ENCODE measurements around the gene PTPN2. TPM values are rescaled to one million over a fixed set of nuclear protein-coding genes. Genes with fewer than 3 reads are reported as not detected.

PTPN2 gene
- total RNA-seq, 3 donors from 2014 or later (not counting 1 experiment from before 2014, with no cell fraction given) = 110 to 115 (median 112) TPM

DNA sequence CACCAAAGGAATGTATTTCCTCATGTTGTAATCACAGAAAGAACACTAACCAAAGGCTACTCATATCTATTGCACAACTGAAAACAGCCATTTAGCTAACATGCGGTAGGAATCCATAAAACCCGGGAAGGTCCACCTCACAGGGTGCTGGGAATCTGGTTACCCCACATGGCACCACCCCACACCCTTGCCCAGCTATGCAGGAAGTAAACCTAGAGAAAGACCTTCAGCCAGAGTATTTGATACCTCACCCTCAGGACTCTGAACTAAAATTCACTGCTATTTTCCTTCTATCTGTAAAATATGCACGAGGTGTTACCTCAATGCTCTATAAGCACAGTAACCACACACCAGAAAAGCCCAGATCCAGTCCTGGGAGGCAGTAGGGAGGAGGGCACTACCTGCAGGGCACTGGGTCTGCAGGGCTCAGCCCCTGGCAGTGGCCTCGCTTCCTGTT, 45.8 kb downstream of the PTPN2 start:
- ATAC-seq = peak in 2 of 3 donors; percentile 3 to 14
- Mint-ChIP-seq H3K36me3 (peaks cover 8% of the 10 kb centered on the region), H3K4me1 (peaks cover 63% of the 10 kb centered on the region in 2 donors), H3K4me3 (peak overlapping the region; percentile 92), H3K9me3 (no peaks in the 10 kb centered on the region), H3K27me3 (ENCODE audit: low read depth in 2 of 2) (no peaks in the 10 kb centered on the region), H3K27ac (peak overlapping the region; percentile 92 to 98)
- 15% methylated on average over 3 of the region's 4 CpGs for WGBS (ENCODE audit: insufficient coverage)
- Histone ChIP-seq H3K27ac (ENCODE audit: low read length) (peak overlapping the region; percentile 73), H3K9me3 (ENCODE audit: control insufficient read depth, insufficient read depth, low read length) (no peaks in the 10 kb centered on the region), H3K4me3 (ENCODE audit: low read length) (peak overlapping the region; percentile 1), H3K27me3 (ENCODE audit: control insufficient read depth, insufficient read depth, low read length) (no peaks in the 10 kb centered on the region), H3K36me3 (ENCODE audit: control insufficient read depth, insufficient read depth, low read length) (peaks cover 14% of the 10 kb centered on the region), H3K4me1 (ENCODE audit: control insufficient read depth, insufficient read depth, low read length) (peaks cover 31% of the 10 kb centered on the region)
- TF ChIP-seq, protein P1, sequence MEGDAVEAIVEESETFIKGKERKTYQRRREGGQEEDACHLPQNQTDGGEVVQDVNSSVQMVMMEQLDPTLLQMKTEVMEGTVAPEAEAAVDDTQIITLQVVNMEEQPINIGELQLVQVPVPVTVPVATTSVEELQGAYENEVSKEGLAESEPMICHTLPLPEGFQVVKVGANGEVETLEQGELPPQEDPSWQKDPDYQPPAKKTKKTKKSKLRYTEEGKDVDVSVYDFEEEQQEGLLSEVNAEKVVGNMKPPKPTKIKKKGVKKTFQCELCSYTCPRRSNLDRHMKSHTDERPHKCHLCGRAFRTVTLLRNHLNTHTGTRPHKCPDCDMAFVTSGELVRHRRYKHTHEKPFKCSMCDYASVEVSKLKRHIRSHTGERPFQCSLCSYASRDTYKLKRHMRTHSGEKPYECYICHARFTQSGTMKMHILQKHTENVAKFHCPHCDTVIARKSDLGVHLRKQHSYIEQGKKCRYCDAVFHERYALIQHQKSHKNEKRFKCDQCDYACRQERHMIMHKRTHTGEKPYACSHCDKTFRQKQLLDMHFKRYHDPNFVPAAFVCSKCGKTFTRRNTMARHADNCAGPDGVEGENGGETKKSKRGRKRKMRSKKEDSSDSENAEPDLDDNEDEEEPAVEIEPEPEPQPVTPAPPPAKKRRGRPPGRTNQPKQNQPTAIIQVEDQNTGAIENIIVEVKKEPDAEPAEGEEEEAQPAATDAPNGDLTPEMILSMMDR (IDR thresholded peaks at IDR 0.05) = no peak
- DNase-seq = peak; percentile 32 to 35
- intact Hi-C loops (cut with micrococcal nuclease) = loop anchor here (2.0 kb wide), 1 partner anchor 17 kb away; no protein-coding TSS in a partner anchor

DNA sequence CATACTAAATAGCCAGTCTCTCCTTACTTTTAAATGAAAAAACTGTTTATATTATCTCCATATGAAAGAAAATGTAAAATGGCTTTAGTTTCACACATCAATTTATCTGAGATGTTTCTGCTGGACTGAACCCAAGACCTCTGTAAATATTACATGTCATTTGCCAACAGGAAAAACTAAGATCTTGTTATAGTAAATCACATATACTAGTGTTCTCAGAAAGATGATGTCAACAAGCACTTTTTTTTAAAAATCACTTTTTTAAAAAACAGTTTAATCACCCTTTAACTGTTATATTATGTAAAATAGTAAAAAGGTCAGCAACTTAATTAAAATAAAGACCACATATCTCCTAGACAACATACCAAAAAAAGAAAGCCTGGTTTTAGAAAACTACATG, 46.3 kb downstream of the PTPN2 start:
- no peak for DNase-seq
- Mint-ChIP-seq H3K9me3 (no peaks in the 10 kb centered on the region), H3K36me3 (peaks cover 10% of the 10 kb centered on the region), H3K27me3 (ENCODE audit: low read depth in 2 of 2) (no peaks in the 10 kb centered on the region), H3K27ac (peak overlapping the region; percentile 92 to 98), H3K4me1 (peaks cover 62 to 64% of the 10 kb centered on the region in 2 donors), H3K4me3 (peak overlapping the region; percentile 92)
- TF ChIP-seq, protein P1 (IDR thresholded peaks at IDR 0.05) = no peak
- H3K9me3 ChIP-seq (ENCODE audit: control insufficient read depth, insufficient read depth, low read length) = no peaks in the 10 kb centered on the region
- no peak for ATAC-seq
- no peaks in the 10 kb centered on the region for H3K27me3 ChIP-seq (ENCODE audit: control insufficient read depth, insufficient read depth, low read length)
- peak overlapping the region; percentile 1 for H3K4me3 ChIP-seq (ENCODE audit: low read length)
- peaks cover 28% of the 10 kb centered on the region for H3K4me1 ChIP-seq (ENCODE audit: control insufficient read depth, insufficient read depth, low read length)
- intact Hi-C loops (cut with micrococcal nuclease) = loop anchor here (2.0 kb wide), 1 partner anchor 17 kb away; no protein-coding TSS in a partner anchor
- peaks cover 17% of the 10 kb centered on the region for H3K36me3 ChIP-seq (ENCODE audit: control insufficient read depth, insufficient read depth, low read length)
- peak overlapping the region; percentile 73 for H3K27ac ChIP-seq (ENCODE audit: low read length)

DNA sequence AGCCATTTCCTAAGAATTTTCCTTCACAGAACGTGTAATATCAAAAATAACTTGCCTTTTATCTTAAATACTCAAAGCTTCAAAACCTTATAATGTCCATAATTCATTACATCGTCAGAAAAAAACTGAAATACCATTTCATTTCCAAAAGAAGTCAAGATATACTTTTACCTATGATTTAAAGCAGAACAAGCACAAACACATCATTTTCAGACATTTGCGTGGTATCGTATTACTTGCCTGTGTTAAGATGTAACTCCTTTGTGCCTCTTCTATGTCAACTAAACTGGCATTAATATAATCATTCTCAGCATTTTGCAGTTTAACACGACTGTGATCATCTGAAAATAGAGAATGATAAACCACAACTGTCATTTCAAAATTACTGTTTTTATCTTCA, 47.5 kb downstream of the PTPN2 start:
- Histone ChIP-seq H3K36me3 (ENCODE audit: control insufficient read depth, insufficient read depth, low read length) (peaks cover 17% of the 10 kb centered on the region), H3K27me3 (ENCODE audit: control insufficient read depth, insufficient read depth, low read length) (no peaks in the 10 kb centered on the region), H3K4me1 (ENCODE audit: control insufficient read depth, insufficient read depth, low read length) (peaks cover 20% of the 10 kb centered on the region), H3K9me3 (ENCODE audit: control insufficient read depth, insufficient read depth, low read length) (no peaks in the 10 kb centered on the region), H3K4me3 (ENCODE audit: low read length) (no peak overlapping the region), H3K27ac (ENCODE audit: low read length) (no peak overlapping the region)
- TF ChIP-seq, protein P1 (IDR thresholded peaks at IDR 0.05) = no peak
- peaks cover 54 to 56% of the 10 kb centered on the region in 2 donors for H3K4me1 Mint-ChIP-seq
- DNase-seq = no peak
- WGBS (ENCODE audit: insufficient coverage) = 95% methylated on average over 4 of the region's 5 CpGs
- H3K27ac Mint-ChIP-seq = peak overlapping the region; percentile 92 to 98
- no peak for ATAC-seq
- no peaks in the 10 kb centered on the region for H3K27me3 Mint-ChIP-seq (ENCODE audit: low read depth in 2 of 2)
- intact Hi-C loops (cut with micrococcal nuclease) = no loop called here
- H3K36me3 Mint-ChIP-seq = peaks cover 15% of the 10 kb centered on the region
- no peak overlapping the region for H3K4me3 Mint-ChIP-seq
- H3K9me3 Mint-ChIP-seq = no peaks in the 10 kb centered on the region

Data from natural killer cell (primary cell).